GM12878 (cell line): ENCODE data around the gene MLPH. TPM values are rescaled to one million over a fixed set of nuclear protein-coding genes. Genes with fewer than 3 reads are reported as not detected.

Experiments
- ATAC-seq: fragments of 200-7000 bp; cut with Tn5 transposase; 3 replicates; pipeline ENCODE4 v1.9.1; 2020; ENCODE audit warnings: mild to moderate bottlenecking, moderate library complexity
- BruUV-seq: library from RNA; stranded (reverse); fragments of 400-500 nt; replicated peaks from 2 replicates; lab custom pipeline; 2021; lab: Mats Ljungman, UMichigan
- CTCF ChIA-PET: fragments of 300-600 bp; sonication (Branson Sonifier 250); formaldehyde crosslinking; extraction: SDS; loops from one replicate; lab custom pipeline; 2021; ENCODE audit warnings: inconsistent platforms; lab: Yijun Ruan, JAX
- POLR2A ChIA-PET: fragments of 350-600 bp; formaldehyde crosslinking; extraction: SDS; loops from one replicate; lab custom pipeline; 2021; ENCODE audit warnings: inconsistent platforms; lab: Charles Lee
- RAD21 ChIA-PET: fragments of 300-600 bp; sonication (Branson Sonifier 250); formaldehyde crosslinking; loops from one replicate; lab custom pipeline; 2023; ENCODE audit warnings: antibody characterized with exemption; ENCODE audit not compliant: unreplicated experiment; lab: Charles Lee
- SMC1A ChIA-PET: fragments of 300-600 bp; sonication (Branson Sonifier 250); formaldehyde crosslinking; loops from one replicate; lab custom pipeline; 2023; ENCODE audit not compliant: unreplicated experiment, uncharacterized antibody; lab: Charles Lee
- DNase-seq: peaks from one replicate; pipeline ENCODE4 v3.0.0-alpha.2; 2011; ENCODE audit warnings: low read depth, low spot score
- FAIRE-seq: peaks from 3 replicates; lab custom pipeline; 2011; peaks lifted over from hg19 to GRCh38; lab: Jason Lieb, UNC
- H2AFZ ChIP-seq: 2 replicates; pipeline ENCODE4 v1.6.0; 2011; ENCODE audit warnings: low read depth, low read length, control low read depth; ENCODE audit not compliant: control insufficient read depth
- H3K27ac ChIP-seq: 2 replicates; pipeline ENCODE4 v1.5.1; 2011; ENCODE audit warnings: control low read depth; ENCODE audit not compliant: control insufficient read depth, insufficient read depth
- H3K27me3 ChIP-seq, 2 experiments: replicated peaks in 1 of 2; 2 replicates each; pipeline versions ENCODE4 v1.6.0 to v1.6.1; 2011; ENCODE audit warnings: low read length in 1 of 2; ENCODE audit not compliant: control insufficient read depth in 2 of 2, insufficient read depth in 2 of 2
- H3K36me3 ChIP-seq, 2 experiments: 2 replicates each; pipeline ENCODE4 v1.5.1; 2011; ENCODE audit warnings: low read length in 1 of 2; ENCODE audit not compliant: control insufficient read depth in 2 of 2, insufficient read depth in 2 of 2
- H3K4me1 ChIP-seq: 2 replicates; pipeline ENCODE4 v1.6.1; 2011; ENCODE audit warnings: mild to moderate bottlenecking, low read length, moderate library complexity, mixed read lengths; ENCODE audit not compliant: control insufficient read depth, insufficient read depth
- H3K4me2 ChIP-seq: 2 replicates; pipeline ENCODE4 v1.6.0; 2011; ENCODE audit warnings: control low read depth; ENCODE audit not compliant: control insufficient read depth, insufficient read depth
- H3K4me3 ChIP-seq: fragments of 200-600 bp; sonication (generic); 2 replicates; pipeline ENCODE4 v1.5.1; 2016
- H3K79me2 ChIP-seq: 2 replicates; pipeline ENCODE4 v1.6.0; 2011; ENCODE audit warnings: low read length; ENCODE audit not compliant: control insufficient read depth, insufficient read depth
- H3K9ac ChIP-seq: 2 replicates; pipeline ENCODE4 v1.8.0; 2011; ENCODE audit warnings: low read length, control low read depth, mixed read lengths; ENCODE audit not compliant: control insufficient read depth, insufficient read depth
- H3K9me3 ChIP-seq: replicated peaks from 3 replicates; pipeline ENCODE4 v1.5.1; 2011; ENCODE audit warnings: mild to moderate bottlenecking, low read length; ENCODE audit not compliant: control insufficient read depth, insufficient read depth
- H4K20me1 ChIP-seq: 2 replicates; pipeline ENCODE4 v1.6.0; 2011; ENCODE audit not compliant: control insufficient read depth, insufficient read depth
- BHLHE40 ChIP-seq, 2 experiments: fragments of 450-650 bp in 1 of 2; IDR thresholded peaks; 2 replicates each; pipeline ENCODE4 v1.6.1; 2011 to 2017; ENCODE audit warnings: low read depth in 2 of 2, borderline replicate concordance in 1 of 2, improper control_type of control experiment in 1 of 2, low read length in 1 of 2, mild to moderate bottlenecking in 1 of 2
- CREM ChIP-seq: IDR thresholded peaks from 2 replicates; pipeline ENCODE4 v1.6.1; 2014; ENCODE audit warnings: antibody characterized with exemption, low read depth
- EP300 ChIP-seq, 2 experiments: fragments of 150-350 bp in 1 of 2; IDR thresholded peaks; 2 replicates each; pipeline ENCODE4 v1.6.1; 2011 to 2012; ENCODE audit warnings: low read depth in 2 of 2, low read length in 2 of 2, borderline replicate concordance in 1 of 2, improper control_type of control experiment in 1 of 2, inconsistent platforms in 1 of 2; ENCODE audit not compliant: control insufficient read depth in 1 of 2
- ESRRA ChIP-seq: IDR thresholded peaks from 2 replicates; pipeline ENCODE4 v1.6.1; 2012; ENCODE audit warnings: mild to moderate bottlenecking, low read length, improper control_type of control experiment
- FOXK2 ChIP-seq: fragments of 450-650 bp; IDR thresholded peaks from 2 replicates; pipeline ENCODE4 v1.6.1; 2017; ENCODE audit warnings: mild to moderate bottlenecking, moderate library complexity
- HDAC6 ChIP-seq: fragments of 200-600 bp; sonication (generic); IDR thresholded peaks from one replicate; pipeline ENCODE4 v1.8.0; 2017; ENCODE audit warnings: antibody characterized with exemption; ENCODE audit not compliant: unreplicated experiment
- IKZF1 ChIP-seq: fragments of 450-650 bp; conservative IDR thresholded peaks from 2 replicates; pipeline ENCODE4 v1.6.1; 2017; ENCODE audit warnings: antibody characterized with exemption, mild to moderate bottlenecking
- PRDM15 ChIP-seq: fragments of 450-650 bp; formaldehyde crosslinking; IDR thresholded peaks from 2 replicates; pipeline ENCODE4 v1.4.0; 2020; ENCODE audit warnings: mild to moderate bottlenecking, moderate library complexity
- RELA ChIP-seq: fragments of 450-650 bp; IDR thresholded peaks from 2 replicates; pipeline ENCODE4 v1.8.0; 2014; ENCODE audit warnings: borderline replicate concordance; ENCODE audit not compliant: partially characterized antibody
- SIN3A ChIP-seq: IDR thresholded peaks from 2 replicates; pipeline ENCODE4 v1.6.1; 2012; ENCODE audit warnings: low read depth, low read length, improper control_type of control experiment
- ZNF274 ChIP-seq: IDR thresholded peaks from one replicate; pipeline ENCODE4 v1.8.0; 2011; ENCODE audit not compliant: insufficient read length, insufficient read depth
- ZNF384 ChIP-seq: IDR thresholded peaks from 2 replicates; pipeline ENCODE4 v1.6.1; 2012; ENCODE audit warnings: low read depth, mild to moderate bottlenecking, low read length, improper control_type of control experiment, borderline replicate concordance
- ZNF687 ChIP-seq: fragments of 450-650 bp; IDR thresholded peaks from 2 replicates; pipeline ENCODE4 v1.6.1; 2017; ENCODE audit warnings: mild to moderate bottlenecking, moderate library complexity
- WGBS: methylation state at CpG from one replicate; pipeline ENCODE4 v1.1.6; 2016; ENCODE audit warnings: low lambda C conversion rate; ENCODE audit not compliant: insufficient replicate concordance, insufficient coverage; ENCODE audit errors: missing lambda C conversion rate; 5-methylcytosine and 5-hydroxymethylcytosine counted together
- in situ Hi-C: fragments of 300-500 bp; cut with MboI; formaldehyde crosslinking; loops from 9 replicates; pipeline ENCODE4 v1.14.3; 2018; ENCODE audit warnings: mixed read lengths
- intact Hi-C: fragments of 100-400 bp; cut with micrococcal nuclease; formaldehyde crosslinking; loops from one replicate; pipeline ENCODE4 v1.14.2; 2022; ENCODE audit not compliant: unreplicated experiment
- polyA plus RNA-seq, 11 experiments: library from polyadenylated mRNA; depleted of rRNA in 4 of 11; unstranded in 6 of 11; stranded (reverse) in 5 of 11; fragments of >200 nt; fragmentation: Nextera tagmentation in 4 of 11; fragmentation: Illumina TruSeq in 1 of 11; extraction: Ambion mirVana in 4 of 11; extraction: Trizol in 1 of 11; gene quantifications; 1 replicate in 1 of 11; 2 replicates in 10 of 11; pipeline versions ENCODE4 v1.2.1 to v1.2.3, GENCODE V29; 2011 to 2016; ENCODE audit warnings: inconsistent platforms in 2 of 11, missing spikeins in 2 of 11, low read depth in 1 of 11
- total RNA-seq, 4 experiments: library from RNA; depleted of rRNA in 3 of 4; stranded (reverse); fragments of >200 nt in 3 of 4; fragmentation: Illumina TruSeq in 1 of 4; extraction: Trizol in 1 of 4; gene quantifications; 2 replicates each; pipeline versions ENCODE4 v1.2.1 to v1.2.3, GENCODE V29; 2013 to 2021

Gene MLPH
- total and polyA plus RNA-seq, 10 of the 15 experiments (the other 5 are each of a cell fraction or from before 2014, with no cell fraction given): 0.16 to 0.85 TPM; not detected in 8

GRCh38 chr2:237501892-237502513 lies 15.0 kb downstream of the MLPH start:
- Histone ChIP-seq H3K4me3 (no peak overlapping the region), H3K36me3 (no peaks in the 10 kb centered on the region), H3K27ac (no peak overlapping the region), H2AFZ (no peak overlapping the region), H3K4me1 (no peaks in the 10 kb centered on the region), H3K79me2 (no peaks in the 10 kb centered on the region), H3K9me3 (no peaks in the 10 kb centered on the region), H3K4me2 (no peak overlapping the region), H3K9ac (no peak overlapping the region), H3K27me3 (peaks cover 2 to 3% of the 10 kb centered on the region in 2 experiments; a peak in 3 of 4 replicates), H4K20me1 (no peaks in the 10 kb centered on the region)
- ATAC-seq (no peak), FAIRE-seq (no peak), DNase-seq (no peak)
- WGBS: 47% methylated on average over 2 of the region's 2 CpGs
- in situ Hi-C loops: no loop called here
- intact Hi-C loops: no loop called here
- POLR2A ChIA-PET: interaction anchor here (0.7 kb wide), 1 partner anchor 8 kb away, joined by 3 read pairs; no protein-coding TSS in a partner anchor
- BruUV-seq: no TSS peak
- RAD21 ChIA-PET: interaction anchor here (0.9 to 1.3 kb wide), 2 partner anchors 10 to 70 kb away, joined by 3 read pairs; no protein-coding TSS in a partner anchor
- CTCF ChIA-PET: interaction anchor here (1.0 to 1.8 kb wide), 2 partner anchors 10 to 69 kb away, joined by 3 to 11 read pairs; no protein-coding TSS in a partner anchor
- SMC1A ChIA-PET: interaction anchor here (0.6 to 1.6 kb wide), 3 partner anchors 55 to 396 kb away, joined by 3 to 4 read pairs (median 3); no protein-coding TSS in a partner anchor
- TF ChIP-seq ZNF274 (no peak), SIN3A (no peak), IKZF1 (no peak), PRDM15 (no peak), BHLHE40 (IDR thresholded peaks at IDR 0.05; ENCODE audit: borderline replicate concordance in 1 of 2, low read depth in 2 of 2, low read length in 1 of 2) (no peak), ESRRA (no peak), ZNF687 (no peak), RELA (no peak), FOXK2 (no peak), ZNF384 (no peak), EP300 (IDR thresholded peaks at IDR 0.05; ENCODE audit: borderline replicate concordance in 1 of 2, control insufficient read depth in 1 of 2, low read depth in 2 of 2, low read length in 2 of 2) (no peak), HDAC6 (no peak), CREM (no peak)
